GM18511 (cell line): ENCODE data around the gene MT1E.
"Not testable (repeated sequence)": the region's sequence is repeated elsewhere in the genome, so short reads cannot be mapped to it uniquely, and the experiment has no call there.

Source experiments
- ATAC-seq: cut with Tn5 transposase; IDR thresholded peaks from one replicate; pipeline ENCODE4 v1.9.1; 2021; ENCODE audit warnings: mild to moderate bottlenecking, moderate library complexity; ENCODE audit not compliant: unreplicated experiment

Gene MT1E

GRCh38 chr16:56625140-56625942 is at the start of gene MT1E:
Gene MT1E (plus strand): TSS chr16:56625781. CDS start chr16:56625852, 71 bp downstream.
- peak; percentile 66 for ATAC-seq

GRCh38 chr16:56576585-56577299 is 48.8 kb upstream of the MT1E start:
- ATAC-seq = peak; percentile 86

DNA sequence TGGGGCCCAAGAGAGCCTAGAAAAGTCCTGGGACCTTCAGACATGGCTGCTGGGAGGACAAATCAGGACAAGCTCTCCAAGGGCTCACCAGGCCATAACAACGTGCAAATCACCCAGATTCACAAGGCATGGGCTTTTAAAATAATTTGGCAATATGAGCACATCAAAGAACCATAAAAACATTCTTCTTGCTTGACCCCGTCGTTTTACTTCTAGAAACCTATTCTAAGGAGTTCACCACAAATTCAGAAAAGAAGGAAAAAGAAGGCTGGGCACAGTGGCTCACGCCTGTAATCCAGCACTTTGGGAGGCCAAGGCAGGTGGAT is 48.3 kb upstream of the MT1E start:
- no peak for ATAC-seq

DNA sequence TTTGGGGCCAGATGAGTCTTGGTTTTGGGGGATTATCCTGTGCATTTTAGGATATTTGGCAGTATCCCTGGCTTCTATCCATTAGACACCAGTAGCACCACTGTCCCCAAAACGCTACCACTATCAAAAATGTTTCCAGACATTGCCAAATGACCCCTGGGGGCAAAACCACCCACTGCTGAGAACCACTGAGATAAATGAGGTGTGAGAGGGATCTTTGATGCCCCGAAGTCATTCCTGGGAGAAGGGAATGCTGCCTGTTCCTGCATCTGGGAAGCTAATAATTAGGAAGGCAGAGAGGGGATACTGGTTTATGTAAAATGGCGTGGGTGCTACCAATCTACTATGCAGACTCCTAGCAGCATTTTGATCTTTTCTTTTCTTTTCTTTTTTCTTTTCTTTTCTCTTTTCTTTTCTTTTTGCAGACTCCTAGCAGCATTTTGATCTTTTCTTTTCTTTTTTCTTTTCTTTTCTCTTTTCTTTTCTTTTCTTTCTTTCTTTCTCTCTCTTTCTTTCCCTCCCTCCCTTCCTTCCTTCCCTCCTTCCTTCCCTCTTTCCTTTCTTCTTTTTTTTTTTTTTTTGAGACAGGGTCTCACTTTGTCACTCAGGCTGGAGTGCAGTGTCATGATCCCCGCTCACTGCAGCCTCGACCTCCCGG is 45.1 kb upstream of the MT1E start:
- no peak for ATAC-seq

GRCh38 chr16:56582911-56583310 is 42.7 kb upstream of the MT1E start:
- ATAC-seq = not testable (repeated sequence)

DNA sequence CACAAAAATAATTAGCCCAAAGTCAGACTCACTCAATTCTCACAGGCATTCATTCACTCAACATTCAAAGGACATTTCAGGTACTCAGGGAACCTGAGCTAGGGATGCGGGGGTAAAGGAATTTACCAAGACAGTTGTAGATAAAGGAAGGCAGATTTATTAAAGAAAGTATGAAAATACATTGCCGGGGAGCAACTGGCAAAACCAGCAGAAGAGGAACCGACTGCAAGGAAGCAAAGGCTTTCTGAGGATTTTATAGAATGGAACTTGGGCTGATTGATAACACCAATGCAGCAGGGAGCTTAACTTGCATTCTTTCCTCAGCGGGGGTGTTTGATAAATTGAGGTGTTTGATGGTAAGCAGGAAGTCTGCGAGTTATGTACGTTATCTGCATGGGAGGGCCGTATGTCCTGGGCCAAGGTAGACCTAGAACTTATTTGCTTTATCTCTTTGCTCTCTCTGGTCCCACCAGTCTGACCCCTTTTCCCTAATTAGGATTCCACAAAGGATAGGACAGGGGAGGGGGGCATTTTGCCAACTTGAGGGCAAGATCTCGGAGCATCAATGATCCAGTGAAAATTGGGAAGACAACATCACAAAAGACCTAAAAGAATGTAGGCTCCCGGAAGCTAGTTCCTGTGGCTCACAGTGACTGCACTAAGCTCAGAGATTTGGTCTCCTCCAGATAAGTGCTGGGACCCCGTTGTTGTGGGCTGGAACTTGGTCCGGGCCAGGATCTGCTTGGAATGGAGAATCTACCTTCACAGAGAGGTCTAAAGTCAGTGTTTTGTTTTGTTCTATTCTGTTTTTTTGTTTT is 42.0 kb upstream of the MT1E start:
- ATAC-seq = no peak

DNA sequence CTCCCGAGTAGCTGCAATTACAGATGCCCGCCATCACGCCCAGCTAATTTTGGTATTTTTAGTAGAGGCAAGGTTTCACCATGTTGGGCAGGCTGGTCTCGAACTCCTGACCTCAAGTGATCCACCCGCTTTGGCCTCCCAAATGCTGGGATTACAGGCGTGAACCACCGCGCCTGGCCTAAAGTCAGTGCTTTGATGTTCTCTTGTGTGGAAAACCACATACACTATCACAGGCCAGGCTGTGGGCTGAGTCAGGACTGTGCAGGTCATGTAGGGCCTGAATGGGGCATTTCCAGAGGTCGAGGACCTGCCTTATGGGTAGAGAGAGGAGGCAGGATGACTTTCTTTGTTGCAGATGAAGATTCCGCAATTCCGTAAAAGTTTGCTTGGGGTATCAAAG is 41.3 kb upstream of the MT1E start:
- ATAC-seq = no peak

- ATAC-seq = no peak
Observed at GRCh38 chr16:56588781-56589140, 36.8 kb upstream of the MT1E start.

DNA sequence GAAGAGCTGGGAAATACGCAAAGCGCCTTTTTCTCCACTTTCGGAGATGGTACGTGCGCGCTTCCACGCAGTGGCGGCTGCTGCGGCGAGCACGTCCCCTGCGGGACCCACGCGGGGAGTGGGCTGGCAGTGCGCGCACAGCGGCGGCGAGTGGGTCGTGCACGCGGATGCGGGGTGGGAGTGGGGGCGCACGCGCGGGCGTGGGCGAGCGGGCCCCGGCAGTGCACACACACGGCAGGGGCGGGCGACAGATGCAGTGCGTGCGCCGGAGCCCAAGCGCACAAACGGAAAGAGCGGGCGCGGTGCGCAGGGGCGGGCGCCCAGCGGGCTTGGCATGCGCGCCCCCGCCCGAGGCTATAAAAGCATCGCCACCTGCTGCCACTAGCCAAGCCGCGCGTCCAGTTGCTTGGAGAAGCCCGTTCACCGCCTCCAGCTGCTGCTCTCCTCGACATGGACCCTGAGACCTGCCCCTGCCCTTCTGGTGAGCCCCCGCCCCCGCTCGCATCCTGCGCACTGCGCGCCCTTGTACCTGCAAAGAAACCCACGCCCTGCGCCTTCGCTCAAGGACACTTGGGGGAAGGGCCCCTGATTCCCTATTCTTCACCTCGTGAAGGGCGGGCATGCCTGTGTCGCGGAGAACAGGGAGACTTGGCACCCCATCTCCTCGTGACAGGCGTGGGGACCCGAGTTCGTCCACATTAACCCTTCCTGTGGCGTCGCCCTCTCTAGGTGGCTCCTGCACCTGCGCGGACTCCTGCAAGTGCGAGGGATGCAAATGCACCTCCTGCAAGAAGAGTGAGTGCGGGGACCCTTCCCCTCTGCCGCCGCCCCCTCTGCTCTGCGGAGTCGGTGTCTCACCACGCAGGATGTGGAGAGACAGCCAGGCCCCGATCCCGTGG is 36.2 kb upstream of the MT1E start, which contains the start of gene MT3:
MT3 (plus strand) TSS at position 388 of the 899 bp plus-strand sequence; CDS start at position 451, 63 bp downstream.
- ATAC-seq = no peak

- ATAC-seq = no peak
Observed at GRCh38 chr16:56591377-56592060, 34.1 kb upstream of the MT1E start.

DNA sequence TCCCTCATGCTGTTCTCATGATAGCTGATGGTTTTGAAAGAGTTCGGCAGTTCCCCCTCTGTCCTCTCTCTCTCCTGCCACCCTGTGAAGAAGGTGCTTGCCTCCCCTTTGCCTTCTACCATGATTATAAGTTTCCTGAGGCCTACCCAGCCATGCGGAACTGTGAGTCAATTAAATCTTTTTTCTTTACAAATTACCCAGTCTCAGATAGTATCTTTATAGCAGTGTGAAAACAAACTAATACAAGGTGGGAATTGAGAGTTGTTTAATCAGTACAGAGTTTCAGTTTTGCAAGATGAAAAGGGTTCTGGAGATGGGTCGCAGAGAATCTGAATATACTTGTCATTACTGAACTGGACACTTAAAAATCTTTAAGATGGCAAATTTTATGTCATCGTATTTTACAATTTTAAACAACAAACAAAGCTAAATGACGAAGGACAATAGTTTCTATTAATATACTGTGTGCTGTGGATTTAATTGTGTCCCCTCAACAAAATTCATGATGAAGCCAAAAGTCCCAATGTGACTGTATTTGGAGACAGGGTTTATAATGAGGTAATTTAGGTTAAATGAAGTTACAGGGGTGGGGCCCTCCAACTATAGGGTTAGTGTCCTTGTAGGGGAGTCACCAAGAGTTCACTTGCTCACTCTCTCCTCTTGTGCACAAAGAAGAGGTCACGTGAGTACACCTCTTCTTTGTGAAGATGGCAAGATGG is 31.8 kb upstream of the MT1E start:
- no peak for ATAC-seq

- ATAC-seq = no peak
Observed at GRCh38 chr16:56594292-56594619, 31.3 kb upstream of the MT1E start.

GRCh38 chr16:56600398-56600999 is 25.1 kb upstream of the MT1E start:
- no peak for ATAC-seq

DNA sequence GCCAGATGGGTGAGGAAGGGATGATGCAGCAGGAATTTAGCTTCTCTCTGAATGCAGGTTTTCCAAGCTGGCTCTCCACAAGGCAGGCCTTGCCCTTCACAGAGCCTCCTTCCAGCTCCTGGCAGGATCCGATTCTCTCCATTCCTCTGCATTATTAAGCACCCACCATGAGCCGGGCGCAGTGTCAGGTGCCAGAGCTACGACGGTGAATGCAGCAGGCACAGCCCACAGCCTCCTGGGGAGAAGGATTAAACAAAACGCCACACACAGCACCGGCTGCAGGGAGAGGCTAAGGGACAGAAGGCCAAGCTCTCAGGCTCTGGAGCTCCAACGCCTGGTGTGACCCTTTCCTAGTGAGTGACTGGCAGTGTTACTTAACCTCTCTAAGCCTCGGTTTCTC is 24.3 kb upstream of the MT1E start:
- no peak for ATAC-seq

DNA sequence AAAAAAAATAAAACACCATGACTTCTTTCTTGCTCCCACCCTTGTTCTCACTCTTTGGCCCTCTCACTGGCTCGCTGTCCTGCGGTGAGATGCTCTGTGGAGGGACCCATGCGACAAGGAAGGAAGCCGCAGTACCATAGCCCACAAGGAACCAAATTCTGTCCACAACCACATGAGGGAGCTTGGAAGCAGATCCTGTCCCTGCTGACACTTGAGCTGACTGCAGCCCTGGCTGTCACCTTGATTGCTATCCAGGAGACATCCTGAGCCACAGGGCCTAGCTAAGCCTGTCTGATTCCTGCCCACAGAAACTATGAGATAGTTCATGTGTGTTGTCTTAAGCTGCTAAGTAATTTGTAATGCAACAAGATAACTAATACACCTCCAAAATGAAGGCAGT is 22.0 kb upstream of the MT1E start:
- no peak for ATAC-seq

GRCh38 chr16:56604966-56605365 is 20.6 kb upstream of the MT1E start:
- ATAC-seq = no peak

DNA sequence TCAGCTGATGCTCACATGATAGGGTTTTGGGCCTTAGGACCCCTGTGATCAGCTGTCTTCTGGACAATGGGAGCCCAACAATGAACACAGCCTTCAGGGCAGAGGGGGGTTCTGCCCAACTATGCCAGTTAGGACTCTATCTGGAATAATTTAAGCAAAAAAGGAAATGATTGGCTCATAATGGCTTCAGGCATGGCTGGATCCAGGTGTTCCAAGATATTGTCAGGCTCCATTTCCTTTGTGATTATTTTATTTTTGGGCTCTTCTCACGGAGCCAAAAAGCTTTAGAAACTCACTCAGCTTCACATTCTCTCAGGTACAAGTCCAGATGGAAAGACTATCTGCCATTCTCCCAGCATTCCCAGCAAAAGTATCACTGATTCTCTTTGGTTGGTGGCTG is 20.1 kb upstream of the MT1E start:
- ATAC-seq = no peak

GRCh38 chr16:56606071-56606475 is 19.5 kb upstream of the MT1E start:
- no peak for ATAC-seq
